Body of pancreas (tissue), 4 donors: ENCODE measurements around the gene KAT7.
A peak's percentile ranks its signal among the peaks of the same experiment; 100 is the strongest.

Experiments
- POLR2A ChIP-seq, 3 donors: fragments of 450-650 bp; IDR thresholded peaks; one replicate each; pipeline ENCODE4 v1.6.1; 2016; ENCODE audit warnings: antibody characterized with exemption in 3 of 3, mild to moderate bottlenecking in 2 of 3
- TF ChIP-seq, protein P1 (sequence below), 7 experiments: fragments of 450-650 bp in 4 of 7; fragments of 200-600 bp in 3 of 7; sonication (generic) in 3 of 7; IDR thresholded peaks; one replicate each; pipeline ENCODE4 v1.5.1; 2016 to 2019; ENCODE audit warnings: antibody characterized with exemption in 7 of 7

DNA sequence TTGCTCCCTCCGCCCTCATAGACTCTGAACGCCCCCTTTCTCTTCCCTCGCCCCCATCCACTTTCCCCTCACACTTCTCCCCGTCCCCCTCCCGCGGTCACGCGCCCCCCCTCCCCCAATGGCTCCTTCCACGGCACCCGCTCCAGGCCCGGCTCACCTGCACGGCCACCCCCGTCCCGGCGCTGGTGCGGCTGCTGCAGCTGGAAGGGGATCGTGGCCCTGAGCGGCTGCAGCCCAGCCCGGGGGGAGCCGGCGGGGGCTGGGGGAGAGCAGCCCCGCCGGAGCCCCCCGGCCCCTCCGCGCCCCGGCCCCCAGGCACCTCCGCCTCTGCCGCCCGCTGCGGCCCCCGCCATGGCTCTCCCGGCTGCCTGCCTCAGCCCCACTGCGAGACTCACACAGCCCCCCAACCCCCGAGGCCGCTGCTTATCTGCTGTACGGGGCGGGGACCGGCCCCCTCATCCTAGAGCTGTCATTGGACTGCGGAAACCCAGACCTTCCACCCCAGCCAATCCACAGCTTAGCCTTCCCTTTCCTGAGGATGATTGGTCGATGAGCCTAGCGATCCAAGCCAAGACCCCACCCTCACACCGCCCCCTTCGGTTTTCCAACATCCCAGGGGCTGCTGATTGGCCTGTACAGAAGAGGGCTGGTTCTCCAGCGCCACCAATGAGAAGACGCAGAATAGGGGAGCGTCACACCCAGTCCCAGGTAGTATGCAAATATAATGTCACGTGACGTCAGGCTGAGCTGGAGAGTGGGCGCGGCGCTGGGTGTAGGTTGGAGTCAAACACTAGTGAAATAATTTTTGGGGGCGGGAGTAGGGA, 24.5 kb upstream of the KAT7 start, which contains the start of gene FAM117A:
- TF ChIP-seq, protein P1, sequence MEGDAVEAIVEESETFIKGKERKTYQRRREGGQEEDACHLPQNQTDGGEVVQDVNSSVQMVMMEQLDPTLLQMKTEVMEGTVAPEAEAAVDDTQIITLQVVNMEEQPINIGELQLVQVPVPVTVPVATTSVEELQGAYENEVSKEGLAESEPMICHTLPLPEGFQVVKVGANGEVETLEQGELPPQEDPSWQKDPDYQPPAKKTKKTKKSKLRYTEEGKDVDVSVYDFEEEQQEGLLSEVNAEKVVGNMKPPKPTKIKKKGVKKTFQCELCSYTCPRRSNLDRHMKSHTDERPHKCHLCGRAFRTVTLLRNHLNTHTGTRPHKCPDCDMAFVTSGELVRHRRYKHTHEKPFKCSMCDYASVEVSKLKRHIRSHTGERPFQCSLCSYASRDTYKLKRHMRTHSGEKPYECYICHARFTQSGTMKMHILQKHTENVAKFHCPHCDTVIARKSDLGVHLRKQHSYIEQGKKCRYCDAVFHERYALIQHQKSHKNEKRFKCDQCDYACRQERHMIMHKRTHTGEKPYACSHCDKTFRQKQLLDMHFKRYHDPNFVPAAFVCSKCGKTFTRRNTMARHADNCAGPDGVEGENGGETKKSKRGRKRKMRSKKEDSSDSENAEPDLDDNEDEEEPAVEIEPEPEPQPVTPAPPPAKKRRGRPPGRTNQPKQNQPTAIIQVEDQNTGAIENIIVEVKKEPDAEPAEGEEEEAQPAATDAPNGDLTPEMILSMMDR (IDR thresholded peaks at IDR 0.05), result no peak
- TF ChIP-seq POLR2A (IDR thresholded peaks at IDR 0.05), result peak in 2 of 3 donors; percentile 78 to 85
